Measurements from ENCODE around the gene KLF4.

DNA sequence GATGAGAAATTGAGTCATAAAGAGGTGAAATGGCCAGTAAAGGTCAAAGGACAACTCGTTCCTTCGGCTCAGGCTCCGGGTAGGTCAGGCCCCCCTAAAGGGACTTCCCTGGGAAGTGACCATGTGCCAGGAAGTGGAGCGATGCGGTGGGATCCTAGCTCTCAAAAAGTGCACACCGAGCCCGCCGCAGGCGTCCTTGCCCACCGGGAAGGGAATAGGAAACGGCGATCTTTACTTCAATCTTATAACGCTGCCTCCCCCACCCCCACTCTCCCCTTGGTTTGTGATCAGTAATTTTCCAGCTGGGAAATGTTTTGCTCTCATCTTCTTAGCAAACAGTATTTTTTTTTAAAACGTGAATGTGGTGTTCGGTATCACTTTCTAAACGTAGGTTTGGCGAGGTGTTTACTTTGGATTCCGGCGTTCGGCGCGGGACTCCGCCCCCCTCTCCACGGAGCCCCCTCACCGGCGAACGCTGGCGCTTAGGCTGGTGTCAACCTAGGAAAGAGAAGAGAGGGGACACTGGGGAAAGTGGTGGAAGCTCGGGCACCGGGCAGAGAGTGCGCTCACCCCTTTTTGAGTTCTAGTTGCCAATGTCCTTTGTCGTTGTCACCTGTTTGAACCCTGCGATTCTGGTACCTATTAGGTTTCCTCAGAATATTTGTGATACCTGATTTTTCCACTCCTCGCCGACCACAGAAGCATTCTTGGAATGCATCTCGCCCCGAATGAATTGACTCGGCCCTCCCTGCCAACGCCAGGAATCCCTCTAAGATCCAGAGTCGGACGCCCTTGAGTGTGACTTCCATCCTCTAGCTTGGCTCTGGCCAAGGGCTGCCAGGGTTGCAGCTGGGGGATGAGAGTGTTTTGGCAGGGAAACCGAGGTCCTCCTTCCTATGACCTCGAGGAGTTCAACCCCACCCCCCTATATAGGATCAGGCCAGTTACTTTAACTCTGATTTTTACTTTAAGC lies 1.8 kb upstream of the KLF4 start:
- TF ChIP-seq EZH2 (IDR thresholded peaks at IDR 0.05; ENCODE audit: borderline replicate concordance, insufficient read depth, low read length, poor library complexity, severe bottlenecking) = no peak
- TF ChIP-seq, protein P1, sequence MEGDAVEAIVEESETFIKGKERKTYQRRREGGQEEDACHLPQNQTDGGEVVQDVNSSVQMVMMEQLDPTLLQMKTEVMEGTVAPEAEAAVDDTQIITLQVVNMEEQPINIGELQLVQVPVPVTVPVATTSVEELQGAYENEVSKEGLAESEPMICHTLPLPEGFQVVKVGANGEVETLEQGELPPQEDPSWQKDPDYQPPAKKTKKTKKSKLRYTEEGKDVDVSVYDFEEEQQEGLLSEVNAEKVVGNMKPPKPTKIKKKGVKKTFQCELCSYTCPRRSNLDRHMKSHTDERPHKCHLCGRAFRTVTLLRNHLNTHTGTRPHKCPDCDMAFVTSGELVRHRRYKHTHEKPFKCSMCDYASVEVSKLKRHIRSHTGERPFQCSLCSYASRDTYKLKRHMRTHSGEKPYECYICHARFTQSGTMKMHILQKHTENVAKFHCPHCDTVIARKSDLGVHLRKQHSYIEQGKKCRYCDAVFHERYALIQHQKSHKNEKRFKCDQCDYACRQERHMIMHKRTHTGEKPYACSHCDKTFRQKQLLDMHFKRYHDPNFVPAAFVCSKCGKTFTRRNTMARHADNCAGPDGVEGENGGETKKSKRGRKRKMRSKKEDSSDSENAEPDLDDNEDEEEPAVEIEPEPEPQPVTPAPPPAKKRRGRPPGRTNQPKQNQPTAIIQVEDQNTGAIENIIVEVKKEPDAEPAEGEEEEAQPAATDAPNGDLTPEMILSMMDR (IDR thresholded peaks at IDR 0.05; ENCODE audit: poor library complexity, severe bottlenecking) = no peak
- no peak for TF ChIP-seq MXI1 (conservative IDR thresholded peaks at IDR 0.05; ENCODE audit: poor library complexity, severe bottlenecking)
- no peak for TF ChIP-seq POLR2AphosphoS5 (IDR thresholded peaks at IDR 0.05)
- no peak for TF ChIP-seq EP300 (conservative IDR thresholded peaks at IDR 0.05; ENCODE audit: poor library complexity, severe bottlenecking)
- no peak for TF ChIP-seq RAD21 (conservative IDR thresholded peaks at IDR 0.05)
